Suprapubic skin (tissue), 4 donors: ENCODE data around the gene PLXNC1. TPM values are rescaled to one million over a fixed set of nuclear protein-coding genes. Genes with fewer than 3 reads are reported as not detected.

Source experiments
- DNase-seq, 2 donors: peaks; one replicate each; pipeline ENCODE4 v3.0.0-alpha.2; 2019; ENCODE audit warnings: low spot score in 2 of 2
- H3K27ac ChIP-seq: fragments of 200-600 bp; sonication (generic); one replicate; pipeline ENCODE4 v1.5.1; 2019
- H3K27me3 ChIP-seq: fragments of 200-600 bp; sonication (generic); one replicate; pipeline ENCODE4 v1.5.1; 2019
- H3K36me3 ChIP-seq: fragments of 200-600 bp; sonication (generic); one replicate; pipeline ENCODE4 v1.5.1; 2019
- H3K4me1 ChIP-seq: fragments of 200-600 bp; sonication (generic); one replicate; pipeline ENCODE4 v1.5.1; 2019
- H3K4me3 ChIP-seq: fragments of 200-600 bp; sonication (generic); one replicate; pipeline ENCODE4 v1.5.1; 2019; ENCODE audit warnings: mild to moderate bottlenecking
- H3K9me3 ChIP-seq: fragments of 200-600 bp; sonication (generic); one replicate; pipeline ENCODE4 v1.5.1; 2019
- CTCF ChIP-seq, 2 donors: fragments of 200-600 bp in 1 of 2; fragments of 450-650 bp in 1 of 2; sonication (generic) in 1 of 2; IDR thresholded peaks; one replicate each; pipeline ENCODE4 v1.5.1; 2016 to 2019; ENCODE audit warnings: antibody characterized with exemption in 2 of 2, mild to moderate bottlenecking in 1 of 2, moderate library complexity in 1 of 2
- EP300 ChIP-seq: sonication (generic); formaldehyde crosslinking; IDR thresholded peaks from one replicate; pipeline ENCODE4 v1.6.1; 2017; ENCODE audit warnings: antibody characterized with exemption
- POLR2A ChIP-seq, 2 donors: fragments of 450-650 bp; IDR thresholded peaks; one replicate each; pipeline ENCODE4 v1.6.1; 2017; ENCODE audit warnings: antibody characterized with exemption in 2 of 2, mild to moderate bottlenecking in 2 of 2, moderate library complexity in 2 of 2
- POLR2AphosphoS5 ChIP-seq, 3 donors: sonication (generic); formaldehyde crosslinking; IDR thresholded peaks; one replicate each; pipeline ENCODE4 v1.6.1; 2017; ENCODE audit warnings: antibody characterized with exemption in 3 of 3
- WGBS: methylation state at CpG from one replicate; pipeline ENCODE4 v1.1.5; 2018; 5-methylcytosine and 5-hydroxymethylcytosine counted together
- total RNA-seq, 4 donors: library from RNA; depleted of rRNA; stranded (reverse); fragments of >200 nt; gene quantifications; one replicate each; pipeline ENCODE4 v1.1.0, GENCODE V29; 2016

PLXNC1 gene
- total RNA-seq, 4 donors from 2014 or later: 8.1 to 30.9 (median 15.3) TPM

GRCh38 chr12:94200695-94201094 lies 52.3 kb downstream of the PLXNC1 start:
- TF ChIP-seq CTCF (IDR thresholded peaks at IDR 0.05) (no peak), POLR2AphosphoS5 (IDR thresholded peaks at IDR 0.05) (no peak), EP300 (no peak), POLR2A (IDR thresholded peaks at IDR 0.05) (no peak)
- WGBS: 90% methylated on average over 1 of the region's 1 CpG

GRCh38 chr12:94202245-94203180 lies 54.1 kb downstream of the PLXNC1 start:
- Histone ChIP-seq H3K4me3 (no peak overlapping the region), H3K36me3 (no peaks in the 10 kb centered on the region), H3K27me3 (no peaks in the 10 kb centered on the region), H3K27ac (no peak overlapping the region), H3K9me3 (no peaks in the 10 kb centered on the region), H3K4me1 (peaks cover 7% of the 10 kb centered on the region)
- TF ChIP-seq EP300 (no peak), POLR2A (IDR thresholded peaks at IDR 0.05) (no peak), POLR2AphosphoS5 (IDR thresholded peaks at IDR 0.05) (no peak), CTCF (IDR thresholded peaks at IDR 0.05) (no peak)
- WGBS: 85% methylated on average over 7 of the region's 7 CpGs
- no peak for DNase-seq

More at GRCh38 chr12:94200695-94201094, 52.3 kb downstream of the PLXNC1 start:
- no peak for DNase-seq
- Histone ChIP-seq H3K27ac (no peak overlapping the region), H3K9me3 (no peaks in the 10 kb centered on the region), H3K36me3 (no peaks in the 10 kb centered on the region), H3K27me3 (no peaks in the 10 kb centered on the region), H3K4me1 (peaks cover 6% of the 10 kb centered on the region), H3K4me3 (no peak overlapping the region)

GRCh38 chr12:94203181-94203546 lies 54.8 kb downstream of the PLXNC1 start:
- no peaks in the 10 kb centered on the region for H3K36me3 ChIP-seq
- no peak for TF ChIP-seq EP300
- TF ChIP-seq POLR2AphosphoS5 (IDR thresholded peaks at IDR 0.05): no peak
- TF ChIP-seq CTCF (IDR thresholded peaks at IDR 0.05): no peak
- no peak for TF ChIP-seq POLR2A (IDR thresholded peaks at IDR 0.05)
- no peak for DNase-seq
- H3K4me3 ChIP-seq: no peak overlapping the region
- no peak overlapping the region for H3K27ac ChIP-seq
- H3K27me3 ChIP-seq: no peaks in the 10 kb centered on the region
- WGBS: 50% methylated on average over 2 of the region's 2 CpGs
- H3K9me3 ChIP-seq: no peaks in the 10 kb centered on the region
- peaks cover 13% of the 10 kb centered on the region for H3K4me1 ChIP-seq

GRCh38 chr12:94203796-94204195 lies 55.4 kb downstream of the PLXNC1 start:
- DNase-seq: no peak
- peaks cover 13% of the 10 kb centered on the region for H3K4me1 ChIP-seq
- H3K27ac ChIP-seq: no peak overlapping the region
- no peaks in the 10 kb centered on the region for H3K27me3 ChIP-seq
- H3K9me3 ChIP-seq: no peaks in the 10 kb centered on the region
- no peak overlapping the region for H3K4me3 ChIP-seq
- WGBS: 89% methylated on average over 5 of the region's 5 CpGs
- H3K36me3 ChIP-seq: no peaks in the 10 kb centered on the region
- TF ChIP-seq CTCF (IDR thresholded peaks at IDR 0.05): no peak
- TF ChIP-seq EP300: no peak
- TF ChIP-seq POLR2A (IDR thresholded peaks at IDR 0.05): no peak
- TF ChIP-seq POLR2AphosphoS5 (IDR thresholded peaks at IDR 0.05): no peak

- DNase-seq: no peak
- H3K4me3 ChIP-seq: no peak overlapping the region
- peaks cover 13% of the 10 kb centered on the region for H3K4me1 ChIP-seq
- no peak overlapping the region for H3K27ac ChIP-seq
- no peaks in the 10 kb centered on the region for H3K27me3 ChIP-seq
- 62% methylated on average over 4 of the region's 4 CpGs for WGBS
- no peaks in the 10 kb centered on the region for H3K9me3 ChIP-seq
- H3K36me3 ChIP-seq: no peaks in the 10 kb centered on the region
- TF ChIP-seq POLR2A (IDR thresholded peaks at IDR 0.05) (no peak), EP300 (no peak), POLR2AphosphoS5 (IDR thresholded peaks at IDR 0.05) (no peak), CTCF (IDR thresholded peaks at IDR 0.05) (no peak)
Measured at GRCh38 chr12:94204499-94205247, 56.3 kb downstream of the PLXNC1 start.
